H9 (cell line): ENCODE results near the gene MMP25. TPM values are rescaled to one million over a fixed set of nuclear protein-coding genes. Genes with fewer than 3 reads are reported as not detected.

Source experiments
- DNase-seq: peaks from one replicate; pipeline ENCODE4 v3.0.0-alpha.2; 2017
- H2AFZ ChIP-seq: one replicate; pipeline ENCODE4 v1.6.1; 2013; ENCODE audit warnings: mild to moderate bottlenecking, low read length, control low read depth, moderate library complexity
- H2AK5ac ChIP-seq: 2 replicates; pipeline ENCODE4 v1.6.1; 2013; ENCODE audit warnings: low read length, control low read depth, mixed read lengths; ENCODE audit not compliant: insufficient read length
- H2BK120ac ChIP-seq: one replicate; pipeline ENCODE4 v1.6.1; 2013; ENCODE audit warnings: low read depth, mild to moderate bottlenecking, low read length, control low read depth, inconsistent platforms; ENCODE audit not compliant: poor library complexity, severe bottlenecking
- H2BK12ac ChIP-seq: 2 replicates; pipeline ENCODE4 v1.6.1; 2013; ENCODE audit warnings: low read length, control low read depth, mixed read lengths, low read depth; ENCODE audit not compliant: insufficient read length
- H2BK15ac ChIP-seq: 2 replicates; pipeline ENCODE4 v1.6.1; 2013; ENCODE audit warnings: low read depth, low read length, control low read depth
- H2BK20ac ChIP-seq: one replicate; pipeline ENCODE4 v1.6.1; 2013; ENCODE audit warnings: low read depth, mild to moderate bottlenecking, low read length, control low read depth, inconsistent platforms; ENCODE audit not compliant: poor library complexity, severe bottlenecking
- H2BK5ac ChIP-seq: 2 replicates; pipeline ENCODE4 v1.6.1; 2013; ENCODE audit warnings: low read length, control low read depth, mixed read lengths; ENCODE audit not compliant: insufficient read length
- H3K14ac ChIP-seq: 2 replicates; pipeline ENCODE4 v1.6.1; 2013; ENCODE audit warnings: low read length, control low read depth; ENCODE audit not compliant: insufficient read depth
- H3K18ac ChIP-seq: 2 replicates; pipeline ENCODE4 v1.6.1; 2013; ENCODE audit warnings: low read depth, mild to moderate bottlenecking, mixed read lengths, low read length, control low read depth; ENCODE audit not compliant: insufficient read length
- H3K23ac ChIP-seq: 2 replicates; pipeline ENCODE4 v1.6.1; 2013; ENCODE audit warnings: low read length, control low read depth, mixed read lengths, low read depth; ENCODE audit not compliant: insufficient read length
- H3K23me2 ChIP-seq: 2 replicates; pipeline ENCODE4 v1.6.1; 2013; ENCODE audit warnings: low read depth, mild to moderate bottlenecking, mixed read lengths, low read length, control low read depth; ENCODE audit not compliant: insufficient read length, poor library complexity, severe bottlenecking
- H3K27ac ChIP-seq: 2 replicates; pipeline ENCODE4 v1.5.1; 2013; ENCODE audit warnings: low read length, control low read depth, mixed read lengths, low read depth; ENCODE audit not compliant: insufficient read length
- H3K27me3 ChIP-seq: 2 replicates; pipeline ENCODE4 v1.6.1; 2013; ENCODE audit warnings: low read length, control low read depth, inconsistent platforms; ENCODE audit not compliant: insufficient read depth
- H3K4ac ChIP-seq: 2 replicates; pipeline ENCODE4 v1.6.1; 2013; ENCODE audit warnings: low read depth, mild to moderate bottlenecking, control low read depth, inconsistent platforms, low read length, moderate library complexity
- H3K4me1 ChIP-seq: 2 replicates; pipeline ENCODE4 v1.6.1; 2013; ENCODE audit warnings: low read length, control low read depth, inconsistent platforms; ENCODE audit not compliant: insufficient read depth
- H3K4me2 ChIP-seq: 2 replicates; pipeline ENCODE4 v1.6.1; 2013; ENCODE audit warnings: low read length, control low read depth, mixed read lengths; ENCODE audit not compliant: insufficient read length, insufficient read depth
- H3K56ac ChIP-seq: 2 replicates; pipeline ENCODE4 v1.6.1; 2013; ENCODE audit warnings: low read depth, mild to moderate bottlenecking, mixed read lengths, low read length, control low read depth; ENCODE audit not compliant: insufficient read length
- H3K79me1 ChIP-seq: 2 replicates; pipeline ENCODE4 v1.6.1; 2013; ENCODE audit warnings: low read depth, mild to moderate bottlenecking, moderate library complexity, low read length, control low read depth, inconsistent platforms; ENCODE audit not compliant: insufficient read depth, poor library complexity, severe bottlenecking
- H3K79me2 ChIP-seq: 2 replicates; pipeline ENCODE4 v1.6.1; 2013; ENCODE audit warnings: low read length, control low read depth, inconsistent platforms; ENCODE audit not compliant: insufficient read depth
- H3K9ac ChIP-seq: 2 replicates; pipeline ENCODE4 v1.6.1; 2013; ENCODE audit warnings: low read length, control low read depth, mixed read lengths; ENCODE audit not compliant: insufficient read length; ENCODE audit errors: extremely low read depth
- H3K9me3 ChIP-seq: one replicate; pipeline ENCODE4 v1.6.1; 2013; ENCODE audit warnings: low read depth, low read length, inconsistent platforms; ENCODE audit not compliant: control insufficient read depth
- H3T11ph ChIP-seq: one replicate; pipeline ENCODE4 v1.6.1; 2013; ENCODE audit warnings: mild to moderate bottlenecking, low read length, control low read depth, inconsistent platforms
- H4K20me1 ChIP-seq: one replicate; pipeline ENCODE4 v1.6.1; 2013; ENCODE audit not compliant: control insufficient read depth, insufficient read length, insufficient read depth
- H4K5ac ChIP-seq: 2 replicates; pipeline ENCODE4 v1.6.1; 2013; ENCODE audit warnings: low read depth, mild to moderate bottlenecking, mixed read lengths, low read length, control low read depth; ENCODE audit not compliant: insufficient read length
- H4K8ac ChIP-seq: replicated peaks from 2 replicates; pipeline ENCODE4 v1.6.1; 2013; ENCODE audit warnings: low read length, control low read depth, mixed read lengths, low read depth; ENCODE audit not compliant: insufficient read length
- H4K91ac ChIP-seq: 2 replicates; pipeline ENCODE4 v1.6.1; 2013; ENCODE audit warnings: low read depth, mild to moderate bottlenecking, moderate library complexity, mixed read lengths, low read length, control low read depth; ENCODE audit not compliant: insufficient read length
- H3K27ac Mint-ChIP-seq, 3 experiments: 2 replicates in 2 of 3; 3 replicates in 1 of 3; pipeline ENCODE4 v1.8.0; 2020 to 2021; ENCODE audit warnings: mixed read lengths in 3 of 3, mild to moderate bottlenecking in 1 of 3, moderate library complexity in 1 of 3
- H3K27me3 Mint-ChIP-seq: 2 replicates; pipeline ENCODE4 v1.8.0; 2021; ENCODE audit warnings: low read depth, mild to moderate bottlenecking, moderate library complexity, mixed read lengths
- H3K36me3 Mint-ChIP-seq, 3 experiments: 2 replicates in 2 of 3; 3 replicates in 1 of 3; pipeline ENCODE4 v1.8.0; 2020 to 2021; ENCODE audit warnings: low read depth in 3 of 3, mixed read lengths in 3 of 3; ENCODE audit not compliant: insufficient read depth in 1 of 3
- H3K4me1 Mint-ChIP-seq, 2 experiments: 2 replicates each; pipeline ENCODE4 v1.8.0; 2020; ENCODE audit warnings: mixed read lengths in 2 of 2
- H3K4me3 Mint-ChIP-seq, 2 experiments: 2 replicates in 1 of 2; 3 replicates in 1 of 2; pipeline ENCODE4 v1.8.0; 2020 to 2021; ENCODE audit warnings: mild to moderate bottlenecking in 2 of 2, mixed read lengths in 2 of 2, moderate library complexity in 1 of 2
- H3K9me3 Mint-ChIP-seq, 2 experiments: 2 replicates in 1 of 2; 3 replicates in 1 of 2; pipeline ENCODE4 v1.8.0; 2020; ENCODE audit warnings: mild to moderate bottlenecking in 2 of 2, mixed read lengths in 2 of 2, moderate library complexity in 1 of 2
- CTCF ChIP-seq: fragments of 200-600 bp; sonication (generic); conservative IDR thresholded peaks from 3 replicates; pipeline ENCODE4 v1.8.0; 2021; ENCODE audit warnings: antibody characterized with exemption, mild to moderate bottlenecking
- WGBS: extraction: QIAGEN DNeasy Blood & Tissue Kit; methylation state at CpG from one replicate; pipeline ENCODE4 v1.1.7; 2013; ENCODE audit warnings: missing lambda C conversion rate, low lambda C conversion rate, mixed read lengths; ENCODE audit not compliant: insufficient read length; ENCODE audit errors: extremely low coverage; 5-methylcytosine and 5-hydroxymethylcytosine counted together
- total RNA-seq: library from RNA; stranded (reverse); gene quantifications from 2 replicates; pipeline ENCODE4 v1.2.1, GENCODE V29; 2021

The MMP25 gene
- total RNA-seq, 1 experiment from 2014 or later, result 13.5 TPM

- no peak overlapping the region for H2BK120ac ChIP-seq
- no peak overlapping the region for H2AFZ ChIP-seq
- H3K23me2 ChIP-seq, result peaks cover 33% of the 10 kb centered on the region
- H2BK15ac ChIP-seq, result no peak overlapping the region
- H2BK20ac ChIP-seq, result no peak overlapping the region
- H3K56ac ChIP-seq, result no peak overlapping the region
- H3K4me1 ChIP-seq, result peaks cover 2% of the 10 kb centered on the region; the same call in 1 of the 2 replicates
- no peak overlapping the region for H2AK5ac ChIP-seq
- H3K9me3 ChIP-seq, result no peaks in the 10 kb centered on the region
- peak overlapping the region; percentile 89 for H3K18ac ChIP-seq
- H4K5ac ChIP-seq, result no peak overlapping the region
- peak; percentile 96 for DNase-seq
- Mint-ChIP-seq H3K9me3 (no peaks in the 10 kb centered on the region; a peak in 2 of 5 replicates), H3K36me3 (peaks cover 13 to 37% (median 25%) of the 10 kb centered on the region in 3 experiments), H3K27me3 (peaks cover 7% of the 10 kb centered on the region; the same call in 1 of the 2 replicates), H3K27ac (peak overlapping the region; percentile 98 to 100 (median 99)), H3K4me3 (peak overlapping the region; percentile 93 to 96), H3K4me1 (peaks cover 29 to 58% of the 10 kb centered on the region in 2 experiments)
- H3K27ac ChIP-seq, result peak overlapping the region; percentile 64
- no peak overlapping the region for H3K23ac ChIP-seq
- H4K8ac ChIP-seq, result no peak overlapping the region
- H3K14ac ChIP-seq, result peak overlapping the region; percentile 87
- H4K91ac ChIP-seq, result no peak overlapping the region
- H2BK5ac ChIP-seq, result no peak overlapping the region
- no peak overlapping the region for H2BK12ac ChIP-seq
- H3K79me1 ChIP-seq, result no peaks in the 10 kb centered on the region
- peak overlapping the region; percentile 51 for H3K4me2 ChIP-seq
- H4K20me1 ChIP-seq, result no peaks in the 10 kb centered on the region
- TF ChIP-seq CTCF, result 0 out of 3 replicates have a peak, but pooled peaks have one; percentile 5
- no peaks in the 10 kb centered on the region for H3K27me3 ChIP-seq
- H3K4ac ChIP-seq, result no peak overlapping the region; the same call in 1 of the 2 replicates
- no peak overlapping the region for H3T11ph ChIP-seq
- peaks cover 9% of the 10 kb centered on the region; the same call in 1 of the 2 replicates for H3K79me2 ChIP-seq
- no CpG with 5 or more reads among the region's 57 CpGs for WGBS
- H3K9ac ChIP-seq, result peak overlapping the region; percentile 76
These were observed 25.5 kb upstream of the MMP25 start for GRCh38 chr16:3020604-3021448.
